Left renal cortex interstitium (tissue), 4 donors: ENCODE results near the gene EPS15. TPM values are rescaled to one million over a fixed set of nuclear protein-coding genes. Genes with fewer than 3 reads are reported as not detected.
"Not testable (repeated sequence)": the region's sequence is repeated elsewhere in the genome, so short reads cannot be mapped to it uniquely, and the experiment has no call there.

Experiments
- DNase-seq, 4 donors: peaks; one replicate each; pipeline ENCODE4 v3.0.0-alpha.2; 2013; ENCODE audit warnings: low read depth in 4 of 4, low spot score in 2 of 4, missing footprints in 1 of 4
- polyA plus RNA-seq, 4 donors: library from polyadenylated mRNA; unstranded; fragments of 120-200 nt; gene quantifications; one replicate each; pipeline ENCODE4 v1.2.1, GENCODE V29; 2013; ENCODE audit not compliant: insufficient read length in 4 of 4

EPS15 gene
- polyA plus RNA-seq, 4 donors: 32.4 to 48.1 (median 42.2) TPM

GRCh38 chr1:51516649-51517158 lies 2.4 kb downstream of the EPS15 start:
- DNase-seq: no peak

GRCh38 chr1:51515982-51516648 lies 3.0 kb downstream of the EPS15 start:
- DNase-seq: no peak

- DNase-seq: no peak
Observed at GRCh38 chr1:51515312-51515960, 3.6 kb downstream of the EPS15 start.

- no peak for DNase-seq
Observed at GRCh38 chr1:51514733-51515132, 4.3 kb downstream of the EPS15 start.

- no peak for DNase-seq
Observed at GRCh38 chr1:51512606-51513005, 6.5 kb downstream of the EPS15 start.

- DNase-seq: no peak
Observed at GRCh38 chr1:51512120-51512519, 6.9 kb downstream of the EPS15 start.

- no peak for DNase-seq
Observed at GRCh38 chr1:51509773-51510172, 9.3 kb downstream of the EPS15 start.

- DNase-seq: peak in 1 of 4 donors; percentile 52
Observed at GRCh38 chr1:51506537-51506936, 12.5 kb downstream of the EPS15 start.

- no peak for DNase-seq
Observed at GRCh38 chr1:51504806-51505525, 14.1 kb downstream of the EPS15 start.

GRCh38 chr1:51501218-51501630 lies 17.8 kb downstream of the EPS15 start:
- DNase-seq: not testable (repeated sequence)

GRCh38 chr1:51499694-51500093 lies 19.4 kb downstream of the EPS15 start:
- DNase-seq: no peak

GRCh38 chr1:51498924-51499323 lies 20.1 kb downstream of the EPS15 start:
- DNase-seq: no peak

GRCh38 chr1:51497340-51497739 lies 21.7 kb downstream of the EPS15 start:
- DNase-seq: no peak

GRCh38 chr1:51494138-51494830 lies 24.8 kb downstream of the EPS15 start:
- no peak for DNase-seq

GRCh38 chr1:51491166-51491981 lies 27.7 kb downstream of the EPS15 start:
- no peak for DNase-seq

- DNase-seq: no peak
Observed at GRCh38 chr1:51489472-51489871, 29.6 kb downstream of the EPS15 start.

- DNase-seq: peak in 1 of 4 donors; percentile 7
Observed at GRCh38 chr1:51488372-51489050, 30.6 kb downstream of the EPS15 start.

GRCh38 chr1:51487628-51488027 lies 31.4 kb downstream of the EPS15 start:
- no peak for DNase-seq

- DNase-seq: no peak
Observed at GRCh38 chr1:51484591-51484990, 34.5 kb downstream of the EPS15 start.
